ENCODE results near the gene RHOT1. TPM values are rescaled to one million over a fixed set of nuclear protein-coding genes. Genes with fewer than 3 reads are reported as not detected.

Gene RHOT1
- total RNA-seq, 1 experiment from 2014 or later, result 22.3 TPM

DNA sequence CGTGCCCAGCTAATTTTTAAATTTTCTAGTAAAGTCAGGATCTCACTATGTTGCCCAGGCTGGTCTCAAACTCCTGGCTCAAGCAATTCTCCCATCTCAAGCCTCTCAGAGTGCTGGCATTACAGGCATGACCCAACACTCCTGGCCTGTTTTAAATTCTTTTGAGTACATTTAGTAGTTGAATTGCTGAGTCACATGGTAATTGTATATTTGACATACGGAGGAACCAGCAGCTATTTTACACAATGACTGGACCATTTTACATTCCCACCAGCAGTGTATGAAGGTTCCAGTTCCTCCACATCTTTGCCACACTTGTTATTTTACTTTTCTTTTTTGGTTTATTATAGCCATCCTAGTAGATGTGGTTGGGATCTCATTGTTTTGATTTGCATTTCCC is 43.6 kb downstream of the RHOT1 start:
- Histone ChIP-seq H4K20me1 (ENCODE audit: low read length) (no peaks in the 10 kb centered on the region), H3K27ac (ENCODE audit: low read length) (no peak overlapping the region), H3K36me3 (ENCODE audit: low read depth, low read length) (0 out of 2 replicates have a peak, but pooled peaks cover 3% of the 10 kb centered on the region), H3K4me2 (ENCODE audit: low read length) (no peak overlapping the region), H3K9me3 (ENCODE audit: low read length) (no peaks in the 10 kb centered on the region), H3K9me2 (replicated peaks; ENCODE audit: low read length) (no peaks in the 10 kb centered on the region), H3K9ac (ENCODE audit: low read length) (no peak overlapping the region), H3K79me2 (ENCODE audit: low read length) (no peaks in the 10 kb centered on the region), H3K27me3 (ENCODE audit: low read length) (no peaks in the 10 kb centered on the region), H2AFZ (ENCODE audit: low read length) (no peak overlapping the region), H3K4me3 (ENCODE audit: low read length) (no peak overlapping the region), H3K4me1 (ENCODE audit: insufficient read depth, low read length) (0 out of 2 replicates have a peak, but pooled peaks cover under 1% of the 10 kb centered on the region), H3F3A (ENCODE audit: low read length, unreplicated experiment) (no peaks in the 10 kb centered on the region)
- ChIA-PET POLR2A (ENCODE audit: unreplicated experiment) (no interaction called here), CTCF (no interaction called here)
- TF ChIP-seq EZH2 (IDR thresholded peaks at IDR 0.05; ENCODE audit: low read length, unreplicated experiment) (no peak), EZH2phosphoT487 (IDR thresholded peaks at IDR 0.05; ENCODE audit: borderline replicate concordance, low read length) (no peak)
- TF ChIP-seq, protein P1, sequence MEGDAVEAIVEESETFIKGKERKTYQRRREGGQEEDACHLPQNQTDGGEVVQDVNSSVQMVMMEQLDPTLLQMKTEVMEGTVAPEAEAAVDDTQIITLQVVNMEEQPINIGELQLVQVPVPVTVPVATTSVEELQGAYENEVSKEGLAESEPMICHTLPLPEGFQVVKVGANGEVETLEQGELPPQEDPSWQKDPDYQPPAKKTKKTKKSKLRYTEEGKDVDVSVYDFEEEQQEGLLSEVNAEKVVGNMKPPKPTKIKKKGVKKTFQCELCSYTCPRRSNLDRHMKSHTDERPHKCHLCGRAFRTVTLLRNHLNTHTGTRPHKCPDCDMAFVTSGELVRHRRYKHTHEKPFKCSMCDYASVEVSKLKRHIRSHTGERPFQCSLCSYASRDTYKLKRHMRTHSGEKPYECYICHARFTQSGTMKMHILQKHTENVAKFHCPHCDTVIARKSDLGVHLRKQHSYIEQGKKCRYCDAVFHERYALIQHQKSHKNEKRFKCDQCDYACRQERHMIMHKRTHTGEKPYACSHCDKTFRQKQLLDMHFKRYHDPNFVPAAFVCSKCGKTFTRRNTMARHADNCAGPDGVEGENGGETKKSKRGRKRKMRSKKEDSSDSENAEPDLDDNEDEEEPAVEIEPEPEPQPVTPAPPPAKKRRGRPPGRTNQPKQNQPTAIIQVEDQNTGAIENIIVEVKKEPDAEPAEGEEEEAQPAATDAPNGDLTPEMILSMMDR (conservative IDR thresholded peaks at IDR 0.05; ENCODE audit: low read depth, low read length), result no peak
- DNase-seq (no peak), ATAC-seq (no peak)
- intact Hi-C loops (cut with micrococcal nuclease), result no loop called here
- BruUV-seq (replicated peaks), result no TSS peak

DNA sequence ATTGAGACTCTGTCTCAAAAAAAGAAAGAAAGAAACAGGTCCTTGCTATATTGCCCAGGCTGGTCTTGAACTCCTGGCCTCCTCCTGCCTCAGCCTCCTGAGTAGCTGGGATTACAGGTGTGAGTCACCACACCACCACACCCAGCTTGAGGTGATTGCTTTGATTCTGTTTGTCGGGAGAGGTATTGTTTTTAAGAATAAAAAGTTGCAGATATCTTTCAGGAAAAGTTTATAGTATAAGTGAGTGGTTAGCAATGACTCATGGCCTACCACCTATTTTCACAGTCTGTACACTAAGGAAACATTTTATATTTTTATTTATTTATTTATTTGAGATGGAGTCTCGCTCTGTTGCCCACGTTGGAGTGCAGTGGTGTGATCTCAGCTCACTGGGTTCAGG is 45.0 kb downstream of the RHOT1 start:
- no peak overlapping the region for H2AFZ ChIP-seq (ENCODE audit: low read length)
- no peaks in the 10 kb centered on the region for H3F3A ChIP-seq (ENCODE audit: low read length, unreplicated experiment)
- BruUV-seq (replicated peaks), result no TSS peak
- H3K9me3 ChIP-seq (ENCODE audit: low read length), result no peaks in the 10 kb centered on the region
- DNase-seq (peak; percentile 3), ATAC-seq (peak; percentile 43)
- H3K36me3 ChIP-seq (ENCODE audit: low read depth, low read length), result 0 out of 2 replicates have a peak, but pooled peaks cover 3% of the 10 kb centered on the region
- no peak overlapping the region for H3K4me3 ChIP-seq (ENCODE audit: low read length)
- no peaks in the 10 kb centered on the region for H3K9me2 ChIP-seq (replicated peaks; ENCODE audit: low read length)
- ChIA-PET POLR2A (ENCODE audit: unreplicated experiment) (no interaction called here), CTCF (no interaction called here)
- H3K9ac ChIP-seq (ENCODE audit: low read length), result no peak overlapping the region
- no peak overlapping the region for H3K27ac ChIP-seq (ENCODE audit: low read length)
- no peaks in the 10 kb centered on the region for H3K27me3 ChIP-seq (ENCODE audit: low read length)
- H3K4me2 ChIP-seq (ENCODE audit: low read length), result no peak overlapping the region
- H3K4me1 ChIP-seq (ENCODE audit: insufficient read depth, low read length), result peaks cover 6% of the 10 kb centered on the region
- no peak for TF ChIP-seq EZH2phosphoT487 (IDR thresholded peaks at IDR 0.05; ENCODE audit: borderline replicate concordance, low read length)
- TF ChIP-seq, protein P1 (conservative IDR thresholded peaks at IDR 0.05; ENCODE audit: low read depth, low read length), result no peak
- no peak for TF ChIP-seq EZH2 (IDR thresholded peaks at IDR 0.05; ENCODE audit: low read length, unreplicated experiment)
- intact Hi-C loops (cut with micrococcal nuclease), result no loop called here
- no peaks in the 10 kb centered on the region for H4K20me1 ChIP-seq (ENCODE audit: low read length)
- no peaks in the 10 kb centered on the region for H3K79me2 ChIP-seq (ENCODE audit: low read length)

DNA sequence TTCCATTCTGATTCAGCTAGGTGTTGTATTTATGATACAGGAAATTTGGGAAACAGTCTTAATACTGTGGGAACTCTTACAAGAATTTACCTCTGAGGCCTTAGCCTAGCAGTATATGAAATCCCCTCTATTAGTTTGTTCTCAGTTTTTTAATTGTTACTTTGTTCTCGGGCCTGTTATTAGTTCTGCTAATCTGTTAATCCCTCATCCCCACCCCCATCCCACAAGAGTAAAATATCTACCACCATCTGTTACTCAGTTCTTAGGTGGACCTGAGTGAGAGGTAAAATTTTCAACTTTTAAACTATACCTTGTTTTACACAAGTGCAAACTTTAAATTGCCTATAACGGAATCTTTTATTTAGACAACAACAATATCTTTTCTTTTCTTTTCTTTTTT is 47.0 kb downstream of the RHOT1 start:
- H3K9ac ChIP-seq (ENCODE audit: low read length), result no peak overlapping the region
- H3K27me3 ChIP-seq (ENCODE audit: low read length), result no peaks in the 10 kb centered on the region
- no peaks in the 10 kb centered on the region for H3K9me2 ChIP-seq (replicated peaks; ENCODE audit: low read length)
- CTCF ChIA-PET, result no interaction called here
- ATAC-seq (no peak), DNase-seq (no peak)
- no peaks in the 10 kb centered on the region for H3F3A ChIP-seq (ENCODE audit: low read length, unreplicated experiment)
- no TSS peak for BruUV-seq (replicated peaks)
- H3K36me3 ChIP-seq (ENCODE audit: low read depth, low read length), result peaks cover 7% of the 10 kb centered on the region
- H3K79me2 ChIP-seq (ENCODE audit: low read length), result no peaks in the 10 kb centered on the region
- H3K4me2 ChIP-seq (ENCODE audit: low read length), result no peak overlapping the region
- H3K9me3 ChIP-seq (ENCODE audit: low read length), result no peaks in the 10 kb centered on the region
- TF ChIP-seq, protein P1 (conservative IDR thresholded peaks at IDR 0.05; ENCODE audit: low read depth, low read length), result no peak
- TF ChIP-seq EZH2 (IDR thresholded peaks at IDR 0.05; ENCODE audit: low read length, unreplicated experiment) (no peak), EZH2phosphoT487 (IDR thresholded peaks at IDR 0.05; ENCODE audit: borderline replicate concordance, low read length) (no peak)
- POLR2A ChIA-PET (ENCODE audit: unreplicated experiment), result no interaction called here
- H3K4me3 ChIP-seq (ENCODE audit: low read length), result no peak overlapping the region
- intact Hi-C loops (cut with micrococcal nuclease), result no loop called here
- H3K4me1 ChIP-seq (ENCODE audit: insufficient read depth, low read length), result peaks cover 6% of the 10 kb centered on the region
- H3K27ac ChIP-seq (ENCODE audit: low read length), result no peak overlapping the region
- H4K20me1 ChIP-seq (ENCODE audit: low read length), result no peaks in the 10 kb centered on the region
- no peak overlapping the region for H2AFZ ChIP-seq (ENCODE audit: low read length)
